Erythroblast (primary cell): ENCODE results near the gene CHID1.

Source experiments
- GATA1 ChIP-seq: IDR thresholded peaks from 2 replicates; pipeline ENCODE4 v1.6.1; 2011; ENCODE audit warnings: low read depth, mild to moderate bottlenecking, control low read depth, low read length, moderate library complexity
- POLR2A ChIP-seq: IDR thresholded peaks from 2 replicates; pipeline ENCODE4 v1.6.1; 2011; ENCODE audit warnings: mild to moderate bottlenecking, low read length

DNA sequence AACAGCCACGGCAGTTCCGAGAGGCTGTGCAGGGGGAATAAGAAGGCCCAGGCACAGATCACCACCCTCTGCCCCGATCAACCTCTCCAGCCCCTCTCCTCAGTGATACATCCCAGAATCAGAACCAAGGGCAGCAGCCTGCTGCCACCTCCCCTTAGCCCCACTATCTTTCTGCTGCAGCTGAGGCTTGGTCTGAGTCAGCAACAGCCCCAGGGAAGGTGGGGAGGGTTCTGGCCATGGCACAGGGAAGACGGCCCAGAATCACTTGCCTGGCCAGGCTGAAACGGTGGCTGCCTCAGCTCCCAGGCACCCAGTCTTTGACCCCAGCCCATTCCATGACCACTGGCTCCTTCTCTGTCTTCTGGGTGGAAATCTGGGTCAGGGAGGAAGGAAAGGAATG lies 2.3 kb downstream of the CHID1 start:
- peak; percentile 83 for TF ChIP-seq POLR2A
- no peak for TF ChIP-seq GATA1
